Activated T-helper 1 cell treated with anti-CD3 and anti-CD28 coated beads, Interleukin-12 subunit alpha, Interleukin-12 subunit beta, Interleukin-2, Interleukin-4 antibody, amounts not matched to agents 30 ng/mL and 10 ng/mL and 1 ng/mL, durations not matched to agents 14 hours and 24 hours and 36 hours (primary cell): ENCODE data around the gene IL17RC. TPM values are rescaled to one million over a fixed set of nuclear protein-coding genes. Genes with fewer than 3 reads are reported as not detected.
"Not testable (repeated sequence)": the region's sequence is repeated elsewhere in the genome, so short reads cannot be mapped to it uniquely, and the experiment has no call there.

Experiments
- DNase-seq: peaks from one replicate; pipeline ENCODE4 v3.0.0; 2021; ENCODE audit warnings: low spot score
- H3K27ac Mint-ChIP-seq: one replicate; pipeline ENCODE4 v1.8.0; 2021; ENCODE audit warnings: mild to moderate bottlenecking, mixed read lengths
- H3K27me3 Mint-ChIP-seq: one replicate; pipeline ENCODE4 v1.8.0; 2022; ENCODE audit warnings: mild to moderate bottlenecking, moderate library complexity, mixed read lengths; ENCODE audit not compliant: insufficient read depth
- H3K36me3 Mint-ChIP-seq: one replicate; pipeline ENCODE4 v1.8.0; 2021; ENCODE audit warnings: low read depth, mixed read lengths
- H3K4me1 Mint-ChIP-seq: one replicate; pipeline ENCODE4 v1.8.0; 2021; ENCODE audit warnings: low read depth, mixed read lengths
- H3K4me3 Mint-ChIP-seq: one replicate; pipeline ENCODE4 v1.8.0; 2021; ENCODE audit warnings: mild to moderate bottlenecking, moderate library complexity, mixed read lengths
- H3K9me3 Mint-ChIP-seq: one replicate; pipeline ENCODE4 v1.8.0; 2021; ENCODE audit warnings: mixed read lengths
- intact Hi-C: fragments of 100-400 bp; cut with micrococcal nuclease; formaldehyde crosslinking; loops from one replicate; pipeline ENCODE4 v1.15.1; 2024
- total RNA-seq: library from RNA; stranded (reverse); gene quantifications from 2 replicates; pipeline ENCODE4 v1.2.3, GENCODE V29; 2022

Gene IL17RC
- total RNA-seq, 1 donor from 2014 or later, result 0.83 TPM

- H3K9me3 Mint-ChIP-seq, result no peaks in the 10 kb centered on the region
- H3K27me3 Mint-ChIP-seq, result no peaks in the 10 kb centered on the region
- peaks cover 15% of the 10 kb centered on the region for H3K36me3 Mint-ChIP-seq
- peak; percentile 78 for DNase-seq
- peaks cover 34% of the 10 kb centered on the region for H3K4me1 Mint-ChIP-seq
- intact Hi-C loops, result loop anchor here (1.0 to 10.0 kb wide), 16 partner anchors 18 to 1914 kb away; partner anchors contain the start of genes ARPC4, BRK1, BRPF1 and EMC3
- H3K27ac Mint-ChIP-seq, result peak overlapping the region; percentile 95
- H3K4me3 Mint-ChIP-seq, result peak overlapping the region; percentile 96
Observed at GRCh38 chr3:9932843-9933560, 16.1 kb downstream of the IL17RC start.

GRCh38 chr3:9933561-9934234, 16.8 kb downstream of the IL17RC start, which contains the start of gene CRELD1:
TSS of gene CRELD1 (plus strand) at chr3:9933834. CDS start at chr3:9934439, 605 bp downstream.
- Mint-ChIP-seq H3K9me3 (no peaks in the 10 kb centered on the region), H3K27me3 (no peaks in the 10 kb centered on the region)

GRCh38 chr3:9934235-9934621, 17.3 kb downstream of the IL17RC start:
- H3K4me1 Mint-ChIP-seq, result peaks cover 34% of the 10 kb centered on the region
- peak overlapping the region; percentile 95 for H3K27ac Mint-ChIP-seq
- H3K36me3 Mint-ChIP-seq, result peaks cover 15% of the 10 kb centered on the region
- intact Hi-C loops, result loop anchor here (1.0 to 10.0 kb wide), 3 partner anchors 12 to 1913 kb away; partner anchors contain the start of gene TAMM41
- H3K9me3 Mint-ChIP-seq, result no peaks in the 10 kb centered on the region
- DNase-seq, result no peak
- H3K4me3 Mint-ChIP-seq, result peak overlapping the region; percentile 96
- no peaks in the 10 kb centered on the region for H3K27me3 Mint-ChIP-seq

More at GRCh38 chr3:9933561-9934234, 16.8 kb downstream of the IL17RC start, which contains the start of gene CRELD1:
- Mint-ChIP-seq H3K27ac (peak within 1 kb of the TSS; percentile 95), H3K4me1 (peaks cover 34% of the 10 kb centered on the region), H3K4me3 (peak within 1 kb of the TSS; percentile 96), H3K36me3 (peaks cover 15% of the 10 kb centered on the region)
- peak; percentile 97 for DNase-seq
- intact Hi-C loops, result loop anchor here (1.0 to 10.0 kb wide), 12 partner anchors 13 to 1914 kb away; partner anchors contain the start of genes ARPC4, BRK1, EMC3 and FANCD2

- peaks cover 15% of the 10 kb centered on the region for H3K36me3 Mint-ChIP-seq
- H3K27me3 Mint-ChIP-seq, result no peaks in the 10 kb centered on the region
- H3K4me1 Mint-ChIP-seq, result peaks cover 34% of the 10 kb centered on the region
- intact Hi-C loops, result loop anchor here (1.0 to 10.0 kb wide), 3 partner anchors 11 to 1912 kb away; partner anchors contain the start of gene TAMM41
- H3K4me3 Mint-ChIP-seq, result peak overlapping the region; percentile 96
- H3K9me3 Mint-ChIP-seq, result no peaks in the 10 kb centered on the region
- no peak for DNase-seq
- peak overlapping the region; percentile 95 for H3K27ac Mint-ChIP-seq
Observed at GRCh38 chr3:9934993-9935392, 18.1 kb downstream of the IL17RC start.

- Mint-ChIP-seq H3K4me1 (peaks cover 34% of the 10 kb centered on the region), H3K36me3 (peaks cover 15% of the 10 kb centered on the region), H3K9me3 (no peaks in the 10 kb centered on the region), H3K27me3 (no peaks in the 10 kb centered on the region), H3K27ac (no peak overlapping the region), H3K4me3 (peak overlapping the region; percentile 96)
- intact Hi-C loops, result loop anchor here (10.0 kb wide), 1 partner anchor 289 kb away; no protein-coding TSS in a partner anchor
- no peak for DNase-seq
Observed at GRCh38 chr3:9935966-9936510, 19.1 kb downstream of the IL17RC start.

- Mint-ChIP-seq H3K36me3 (peaks cover 20% of the 10 kb centered on the region), H3K27ac (no peak overlapping the region), H3K4me1 (peaks cover 29% of the 10 kb centered on the region), H3K27me3 (no peaks in the 10 kb centered on the region), H3K4me3 (no peak overlapping the region), H3K9me3 (no peaks in the 10 kb centered on the region)
- intact Hi-C loops, result loop anchor here (10.0 kb wide), 1 partner anchor 287 kb away; no protein-coding TSS in a partner anchor
- DNase-seq, result no peak
Observed at GRCh38 chr3:9937486-9938238, 20.8 kb downstream of the IL17RC start.

- H3K27me3 Mint-ChIP-seq, result no peaks in the 10 kb centered on the region
- H3K27ac Mint-ChIP-seq, result no peak overlapping the region
- H3K36me3 Mint-ChIP-seq, result peaks cover 23% of the 10 kb centered on the region
- intact Hi-C loops, result loop anchor here (10.0 kb wide), 1 partner anchor 286 kb away; no protein-coding TSS in a partner anchor
- peaks cover 29% of the 10 kb centered on the region for H3K4me1 Mint-ChIP-seq
- no peak overlapping the region for H3K4me3 Mint-ChIP-seq
- DNase-seq, result no peak
- no peaks in the 10 kb centered on the region for H3K9me3 Mint-ChIP-seq
Observed at GRCh38 chr3:9938966-9939365, 22.1 kb downstream of the IL17RC start.

GRCh38 chr3:9939906-9940305, 23.0 kb downstream of the IL17RC start:
- not testable (repeated sequence) for H3K27ac Mint-ChIP-seq, DNase-seq, H3K27me3 Mint-ChIP-seq, H3K9me3 Mint-ChIP-seq, H3K4me3 Mint-ChIP-seq
- Mint-ChIP-seq H3K36me3 (peaks cover 24% of the 10 kb centered on the region), H3K4me1 (peaks cover 23% of the 10 kb centered on the region)
- intact Hi-C loops, result loop anchor here (10.0 kb wide), 1 partner anchor 285 kb away; no protein-coding TSS in a partner anchor

- peaks cover 15% of the 10 kb centered on the region for H3K36me3 Mint-ChIP-seq
- DNase-seq, result no peak
- no peaks in the 10 kb centered on the region for H3K9me3 Mint-ChIP-seq
- H3K27ac Mint-ChIP-seq, result no peak overlapping the region
- no peak overlapping the region for H3K4me3 Mint-ChIP-seq
- intact Hi-C loops, result no loop called here
- no peaks in the 10 kb centered on the region for H3K27me3 Mint-ChIP-seq
- peaks cover 14% of the 10 kb centered on the region for H3K4me1 Mint-ChIP-seq
Observed at GRCh38 chr3:9940746-9941145, 23.8 kb downstream of the IL17RC start.

- H3K27ac Mint-ChIP-seq, result no peak overlapping the region
- H3K36me3 Mint-ChIP-seq, result peaks cover 10% of the 10 kb centered on the region
- peaks cover 8% of the 10 kb centered on the region for H3K4me1 Mint-ChIP-seq
- H3K4me3 Mint-ChIP-seq, result no peak overlapping the region
- H3K27me3 Mint-ChIP-seq, result no peaks in the 10 kb centered on the region
- no peaks in the 10 kb centered on the region for H3K9me3 Mint-ChIP-seq
- intact Hi-C loops, result no loop called here
- DNase-seq, result no peak
Observed at GRCh38 chr3:9942164-9942563, 25.3 kb downstream of the IL17RC start.

GRCh38 chr3:9942934-9943690, 26.2 kb downstream of the IL17RC start:
- H3K36me3 Mint-ChIP-seq, result peaks cover 10% of the 10 kb centered on the region
- H3K4me3 Mint-ChIP-seq, result no peak overlapping the region
- no peaks in the 10 kb centered on the region for H3K9me3 Mint-ChIP-seq
- no peak overlapping the region for H3K27ac Mint-ChIP-seq
- H3K27me3 Mint-ChIP-seq, result no peaks in the 10 kb centered on the region
- no peak for DNase-seq
- intact Hi-C loops, result no loop called here
- H3K4me1 Mint-ChIP-seq, result peaks cover 6% of the 10 kb centered on the region
